Measurements from ENCODE around the gene C1orf210.

Gene C1orf210

GRCh38 chr1:43311521-43311920 lies 26.1 kb upstream of the C1orf210 start:
- no peak for DNase-seq

- DNase-seq: no peak
These were observed 24.1 kb upstream of the C1orf210 start for GRCh38 chr1:43309405-43310025.

- DNase-seq: no peak
These were observed 23.4 kb upstream of the C1orf210 start for GRCh38 chr1:43308635-43309404.

- no peak for DNase-seq
These were observed 22.2 kb upstream of the C1orf210 start for GRCh38 chr1:43307458-43308158.

- DNase-seq: no peak
These were observed 21.5 kb upstream of the C1orf210 start for GRCh38 chr1:43306688-43307457.

- DNase-seq: no peak
These were observed 20.7 kb upstream of the C1orf210 start for GRCh38 chr1:43305926-43306687.

GRCh38 chr1:43305461-43305860 lies 20.1 kb upstream of the C1orf210 start:
- DNase-seq: no peak

GRCh38 chr1:43304771-43305300 lies 19.5 kb upstream of the C1orf210 start:
- DNase-seq: no peak

- DNase-seq: no peak
These were observed 18.9 kb upstream of the C1orf210 start for GRCh38 chr1:43304314-43304681.

GRCh38 chr1:43303471-43304313 lies 18.3 kb upstream of the C1orf210 start:
- DNase-seq: no peak

GRCh38 chr1:43302721-43303470 lies 17.5 kb upstream of the C1orf210 start:
- no peak for DNase-seq

GRCh38 chr1:43302201-43302600 lies 16.8 kb upstream of the C1orf210 start:
- DNase-seq: no peak

- DNase-seq: no peak
These were observed 15.2 kb upstream of the C1orf210 start, which contains the start of gene TIE1 for GRCh38 chr1:43300378-43301094. Gene TIE1, plus strand, starts transcription at chr1:43300982. Its CDS starts 90 bp downstream, at chr1:43301072.

GRCh38 chr1:43299101-43299500 lies 13.7 kb upstream of the C1orf210 start:
- no peak for DNase-seq

GRCh38 chr1:43298055-43298454 lies 12.7 kb upstream of the C1orf210 start:
- no peak for DNase-seq

GRCh38 chr1:43296207-43296606 lies 10.8 kb upstream of the C1orf210 start:
- no peak for DNase-seq

- no peak for DNase-seq
These were observed 9.4 kb upstream of the C1orf210 start for GRCh38 chr1:43294761-43295160.

GRCh38 chr1:43293896-43294760 lies 8.7 kb upstream of the C1orf210 start:
- DNase-seq: peak; percentile 17

- no peak for DNase-seq
These were observed 7.8 kb upstream of the C1orf210 start for GRCh38 chr1:43293176-43293575.
